GM19351 (cell line): ENCODE data around the gene PPDPF.
"Not testable (repeated sequence)": the region's sequence is repeated elsewhere in the genome, so short reads cannot be mapped to it uniquely, and the experiment has no call there.

ENCODE experiments used
- ATAC-seq: cut with Tn5 transposase; IDR thresholded peaks from one replicate; pipeline ENCODE4 v1.9.1; 2021; ENCODE audit warnings: mild to moderate bottlenecking, moderate library complexity; ENCODE audit not compliant: unreplicated experiment

PPDPF gene

DNA sequence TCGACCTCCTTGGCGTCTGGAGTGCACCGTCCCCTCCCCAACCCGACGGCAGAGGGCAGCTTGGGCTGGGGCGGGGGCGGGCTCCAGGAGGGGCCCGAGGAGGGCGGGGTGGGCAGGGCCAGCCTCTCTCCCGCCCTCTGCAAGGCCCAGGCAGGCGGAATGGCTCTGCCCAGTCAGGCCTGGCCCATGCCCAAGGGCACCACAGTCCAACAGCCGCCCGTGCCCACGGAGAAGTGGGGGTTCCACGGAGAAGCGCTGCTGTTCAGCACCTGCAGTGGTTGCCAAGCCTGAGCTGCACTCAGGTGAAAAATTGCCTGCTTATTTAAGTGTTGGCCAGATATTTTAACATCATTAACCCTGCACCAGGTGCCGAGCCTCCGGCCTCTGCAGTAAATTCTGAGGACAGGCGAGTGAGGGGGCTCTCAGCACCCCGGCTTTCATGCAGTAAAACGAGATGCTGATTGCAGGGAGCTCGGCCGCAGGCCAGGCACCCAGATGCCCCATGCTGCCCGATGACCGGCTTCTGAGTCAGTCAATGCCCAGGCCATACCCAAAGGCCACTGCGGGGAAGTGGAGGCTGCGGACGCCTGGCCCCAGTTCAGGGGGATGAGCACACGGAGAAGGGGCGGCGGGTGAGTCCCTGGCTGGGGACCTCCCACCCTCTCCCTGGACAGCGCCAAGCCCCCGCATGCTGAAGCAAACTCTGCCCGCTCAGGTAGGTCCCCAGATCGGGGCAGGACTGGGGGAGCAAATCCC, 27.3 kb downstream of the PPDPF start, which contains the start of gene SRMS:
Gene SRMS, minus strand, starts transcription at position 25 of the 756 bp plus-strand sequence. CDS start 286 bp downstream, outside the sequence.
- ATAC-seq: no peak

DNA sequence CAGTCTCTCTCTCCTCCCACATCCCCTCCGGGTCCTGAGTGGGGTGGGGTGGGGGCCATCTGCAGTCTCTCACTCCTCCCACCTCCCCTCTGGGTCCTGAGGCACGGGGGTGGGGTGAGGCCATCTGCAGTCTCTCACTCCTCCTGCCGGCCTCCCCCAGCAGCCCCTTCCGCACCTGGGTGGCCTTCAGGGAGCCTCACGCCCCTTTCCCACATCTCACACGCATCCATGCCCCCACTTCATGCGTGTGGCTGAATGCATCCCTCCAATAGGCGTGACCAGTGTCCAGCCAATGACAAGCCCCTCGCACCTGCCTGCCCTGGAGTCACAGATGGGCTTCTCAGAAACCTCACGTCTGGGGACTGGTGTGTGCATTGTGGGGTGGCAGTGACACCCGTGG, 28.0 kb downstream of the PPDPF start:
- no peak for ATAC-seq

DNA sequence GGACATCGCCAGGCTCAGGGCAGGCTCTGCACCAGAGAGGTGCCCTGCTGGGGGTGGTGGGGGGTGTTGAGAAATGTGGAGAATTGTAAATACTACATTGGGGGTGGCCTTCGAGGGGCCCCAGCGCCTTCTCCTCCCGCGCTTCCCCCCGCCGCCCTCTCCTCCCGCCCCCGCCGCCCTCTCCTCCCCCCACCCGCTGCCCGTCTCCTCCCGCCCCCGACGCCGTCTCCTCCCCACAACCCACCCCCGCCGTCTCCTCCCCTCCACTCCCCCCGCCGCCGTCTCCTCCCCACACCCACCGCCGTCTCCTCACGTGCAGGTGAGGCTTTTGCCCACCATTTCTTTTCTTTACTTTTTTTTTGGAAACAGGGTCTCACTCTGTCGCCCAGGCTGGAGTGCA, 28.5 kb downstream of the PPDPF start:
- ATAC-seq: no peak

DNA sequence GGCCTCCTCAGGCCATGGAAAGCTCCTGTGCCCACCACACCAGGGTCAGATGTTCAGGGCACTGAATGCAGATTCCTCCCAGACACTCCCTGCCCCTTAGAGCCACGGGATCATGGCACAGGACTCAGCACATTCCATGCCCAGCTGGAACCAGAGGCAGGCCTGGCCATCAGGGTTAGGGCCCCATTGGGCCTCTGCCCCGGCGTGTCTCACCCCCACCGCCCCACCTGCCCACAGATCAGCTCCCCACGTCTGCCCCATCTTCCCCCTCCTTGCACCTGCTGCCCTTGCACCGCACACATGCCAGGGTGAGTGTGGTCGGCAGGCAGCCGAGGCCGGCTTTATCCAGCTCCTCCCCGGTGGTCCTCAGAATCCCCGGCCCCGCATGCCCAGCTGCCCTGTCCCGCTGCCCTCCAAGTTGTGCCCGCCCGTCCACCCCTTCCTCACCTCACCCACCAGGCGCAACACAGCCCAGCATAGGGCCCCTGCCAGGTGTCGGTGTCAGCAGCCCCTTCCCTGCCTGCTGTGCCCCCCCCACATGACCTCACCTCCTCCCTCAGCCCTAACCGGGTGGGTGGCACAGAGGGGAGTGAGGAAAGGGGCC, 29.2 kb downstream of the PPDPF start:
- no peak for ATAC-seq

DNA sequence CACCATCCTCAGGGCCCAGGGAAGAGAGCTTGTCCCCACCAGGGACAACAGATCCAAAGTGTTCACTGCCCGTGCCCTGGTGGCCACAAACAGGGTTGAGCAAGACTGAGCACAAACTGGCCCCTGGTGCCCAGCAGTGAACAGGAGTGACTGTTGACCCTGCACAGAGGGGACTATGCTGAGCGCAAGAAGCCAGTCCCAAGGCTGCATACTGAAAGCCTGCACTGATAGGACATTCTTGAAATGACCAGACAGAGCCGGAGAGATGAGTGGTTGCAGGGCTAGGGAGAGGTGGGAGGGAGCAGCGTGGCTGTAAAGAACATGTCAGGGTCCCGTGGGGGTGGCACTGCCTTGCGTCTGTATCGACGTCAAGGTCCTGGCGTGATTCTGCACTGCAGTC, 30.5 kb downstream of the PPDPF start:
- ATAC-seq: no peak

DNA sequence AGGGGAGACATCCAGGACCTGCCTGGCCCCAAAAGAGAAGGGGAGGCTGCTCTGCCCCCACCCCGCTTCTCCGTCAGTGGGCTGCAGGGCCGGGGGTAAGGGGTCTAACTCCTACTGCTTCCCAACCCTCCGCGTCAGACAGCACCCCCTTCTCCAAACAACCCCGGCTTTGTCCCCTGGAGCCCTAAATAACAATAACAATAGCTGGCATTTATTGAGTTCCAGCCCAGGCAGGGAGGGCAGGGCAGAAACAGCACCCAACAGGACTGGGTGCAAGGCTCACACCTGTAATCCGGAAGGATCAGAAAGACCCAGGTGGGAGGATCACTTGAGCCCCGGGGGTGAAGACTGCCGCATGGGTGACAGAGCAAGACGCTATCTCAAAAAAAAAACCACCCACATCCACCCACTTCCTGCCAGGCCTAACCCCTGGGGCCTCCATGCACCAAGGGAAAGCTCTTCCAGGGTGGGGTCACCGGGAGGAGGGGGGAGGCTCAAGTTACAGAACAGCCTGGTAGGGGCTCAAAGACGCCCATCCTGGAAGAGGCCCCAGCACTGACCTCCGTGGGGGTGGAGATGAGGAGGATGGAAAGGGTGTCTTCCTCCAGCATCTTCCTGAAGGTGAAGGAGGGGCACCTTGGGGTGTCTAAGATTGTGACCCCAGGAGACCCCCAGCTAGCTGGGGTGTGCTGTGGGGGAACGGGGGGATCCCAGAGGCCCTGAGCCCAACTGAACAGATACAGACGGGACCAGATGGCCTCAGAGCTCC, 32.1 kb downstream of the PPDPF start:
- peak; percentile 38 for ATAC-seq

DNA sequence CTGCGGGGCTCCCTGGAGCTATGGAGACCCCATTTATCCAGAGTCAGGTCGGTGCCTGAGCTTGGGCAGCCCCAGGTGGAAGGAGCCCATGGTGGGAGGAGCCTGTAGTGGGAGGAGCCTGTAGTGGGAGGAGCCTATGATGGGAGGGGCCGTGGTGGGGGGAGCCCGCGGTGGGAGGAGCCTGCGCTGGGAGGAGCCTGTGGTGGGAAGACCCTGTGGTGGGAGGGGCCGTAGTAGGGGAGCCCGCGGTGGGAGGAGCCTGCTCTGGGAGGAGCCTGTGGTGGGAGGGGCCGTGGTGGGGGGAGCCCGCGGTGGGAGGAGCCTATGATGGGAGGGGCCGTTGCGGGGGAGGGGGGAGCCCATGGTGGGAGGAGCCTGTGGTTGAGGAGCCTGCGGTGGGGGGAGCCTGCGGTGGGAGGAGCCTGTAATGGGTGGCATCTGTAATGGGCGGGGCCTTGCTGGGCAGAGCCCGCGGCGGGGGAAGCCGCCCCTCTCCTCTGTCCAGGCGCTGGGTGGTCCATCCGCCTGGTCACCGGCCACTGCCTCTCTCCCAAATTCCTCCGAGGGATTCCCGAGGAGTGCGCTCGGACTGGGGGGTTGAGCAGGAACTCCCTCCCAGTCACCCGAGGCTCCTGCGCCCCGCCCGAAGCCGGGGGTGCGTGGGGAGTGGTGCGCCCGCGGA, 32.8 kb downstream of the PPDPF start:
- ATAC-seq: peak; percentile 40

DNA sequence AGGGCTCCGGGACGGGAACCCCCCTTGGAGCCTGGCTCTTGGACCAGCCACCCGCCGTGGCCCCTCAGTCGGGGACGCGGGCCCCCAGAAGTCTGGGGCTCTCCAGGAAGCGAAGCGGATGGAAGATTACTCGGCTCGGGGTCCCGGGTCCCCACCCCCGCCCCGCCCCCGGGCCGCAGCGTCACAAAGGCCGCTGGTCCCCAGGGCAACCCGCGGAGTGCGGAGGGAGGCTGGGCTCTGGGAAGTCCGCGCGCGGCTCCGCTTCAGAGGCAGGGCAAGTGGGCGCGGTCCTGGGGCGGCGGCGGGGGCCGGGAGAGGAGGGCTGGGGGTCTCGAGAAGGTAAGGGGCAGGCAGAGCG, 33.3 kb downstream of the PPDPF start, which contains the start of gene FNDC11:
Gene FNDC11, plus strand, starts transcription at position 227 of the 358 bp plus-strand sequence. CDS start 1,505 bp downstream, outside the sequence.
- peak; percentile 37 for ATAC-seq

DNA sequence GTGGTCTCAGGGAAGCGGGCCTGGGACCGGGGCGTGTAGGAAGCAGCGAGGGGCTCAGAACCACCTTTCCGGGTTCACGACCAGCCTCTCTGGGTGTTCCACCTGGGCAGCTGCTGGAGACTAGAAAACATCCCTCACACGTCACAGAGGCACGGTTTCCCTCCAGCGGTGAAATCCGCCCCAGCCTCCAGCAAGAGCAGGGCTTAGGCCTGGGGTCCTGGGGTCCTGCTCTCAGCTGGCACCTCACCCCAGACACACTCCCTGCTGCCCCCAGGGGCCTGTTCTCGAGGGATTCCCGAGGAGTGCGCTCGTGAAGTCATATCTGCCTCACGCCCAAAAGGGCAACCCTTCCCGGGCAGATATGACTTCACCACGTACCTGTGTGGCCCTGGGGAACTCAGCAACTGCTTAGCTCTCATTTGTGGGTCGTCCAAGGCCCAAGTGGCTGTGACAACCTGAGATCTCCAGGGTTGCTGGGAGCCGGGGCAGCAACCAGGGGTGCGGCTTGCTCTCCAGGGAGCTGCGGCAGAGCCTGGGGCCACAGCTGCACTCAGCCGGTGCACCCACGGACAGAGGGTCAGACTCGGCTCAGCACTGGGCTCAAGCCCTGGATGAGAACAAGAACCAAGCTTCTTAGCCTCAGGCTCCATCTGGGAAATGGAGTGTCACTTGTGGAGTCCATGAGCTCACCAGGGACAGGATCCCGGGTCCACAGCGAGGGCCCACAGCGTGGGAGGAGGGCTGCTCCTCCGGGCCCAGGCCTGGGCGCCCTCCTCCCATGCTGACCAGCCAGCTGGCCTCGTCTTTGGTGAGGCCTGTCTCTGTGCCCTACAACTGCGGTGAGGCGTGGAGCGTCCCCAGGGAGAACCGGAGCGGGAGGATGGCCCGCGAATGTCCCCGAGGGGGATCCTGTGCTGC, 34.1 kb downstream of the PPDPF start:
- no peak for ATAC-seq

DNA sequence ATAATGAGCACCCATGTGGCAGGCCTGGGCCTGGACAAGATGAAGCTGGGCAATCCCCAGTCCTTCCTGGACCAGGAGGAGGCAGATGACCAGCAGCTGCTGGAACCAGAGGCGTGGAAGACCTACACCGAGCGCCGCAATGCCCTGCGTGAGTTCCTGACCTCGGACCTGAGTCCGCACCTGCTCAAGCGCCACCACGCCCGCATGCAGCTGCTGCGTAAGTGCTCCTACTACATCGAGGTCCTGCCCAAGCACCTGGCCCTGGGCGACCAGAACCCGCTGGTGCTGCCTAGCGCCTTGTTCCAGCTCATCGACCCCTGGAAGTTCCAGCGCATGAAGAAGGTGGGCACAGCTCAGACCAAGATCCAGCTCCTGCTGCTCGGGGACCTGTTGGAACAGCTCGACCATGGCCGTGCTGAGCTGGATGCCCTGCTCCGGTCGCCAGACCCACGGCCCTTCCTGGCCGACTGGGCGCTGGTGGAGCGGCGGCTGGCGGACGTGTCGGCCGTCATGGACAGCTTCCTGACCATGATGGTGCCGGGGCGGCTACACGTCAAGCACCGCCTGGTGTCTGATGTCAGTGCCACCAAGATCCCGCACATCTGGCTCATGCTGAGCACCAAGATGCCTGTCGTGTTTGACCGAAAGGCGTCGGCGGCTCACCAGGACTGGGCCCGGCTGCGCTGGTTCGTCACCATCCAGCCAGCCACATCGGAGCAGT, 35.3 kb downstream of the PPDPF start:
- ATAC-seq: no peak

DNA sequence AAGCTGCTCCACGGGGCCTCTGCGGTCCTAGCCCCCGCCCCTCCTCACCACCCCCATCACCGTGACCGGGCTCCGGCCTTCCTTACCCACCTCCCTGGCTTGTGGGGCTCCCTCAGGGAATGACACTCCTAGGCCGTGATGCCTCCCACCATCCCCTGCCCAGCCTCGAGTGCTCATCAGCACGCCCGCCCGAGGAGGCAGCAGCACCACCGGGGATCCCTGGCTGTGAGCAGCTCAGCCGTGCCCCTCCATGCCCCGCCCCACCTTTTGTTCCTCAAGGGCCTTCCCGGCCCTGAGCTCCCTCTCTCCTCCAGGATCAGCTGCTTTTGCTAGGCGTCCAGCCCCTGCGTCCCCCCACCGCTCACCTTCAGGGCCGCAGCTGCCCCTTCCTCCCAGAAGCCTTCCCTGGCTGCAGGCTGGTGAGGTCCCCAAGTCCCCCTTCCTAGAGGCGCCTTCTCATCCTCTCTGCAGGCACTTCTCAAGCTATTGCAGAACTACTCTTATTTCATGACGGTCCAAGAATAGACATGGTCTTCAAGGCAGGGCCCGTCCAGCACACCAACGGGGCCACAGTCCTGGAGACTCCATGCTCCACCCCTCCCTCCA, 36.4 kb downstream of the PPDPF start:
- no peak for ATAC-seq

DNA sequence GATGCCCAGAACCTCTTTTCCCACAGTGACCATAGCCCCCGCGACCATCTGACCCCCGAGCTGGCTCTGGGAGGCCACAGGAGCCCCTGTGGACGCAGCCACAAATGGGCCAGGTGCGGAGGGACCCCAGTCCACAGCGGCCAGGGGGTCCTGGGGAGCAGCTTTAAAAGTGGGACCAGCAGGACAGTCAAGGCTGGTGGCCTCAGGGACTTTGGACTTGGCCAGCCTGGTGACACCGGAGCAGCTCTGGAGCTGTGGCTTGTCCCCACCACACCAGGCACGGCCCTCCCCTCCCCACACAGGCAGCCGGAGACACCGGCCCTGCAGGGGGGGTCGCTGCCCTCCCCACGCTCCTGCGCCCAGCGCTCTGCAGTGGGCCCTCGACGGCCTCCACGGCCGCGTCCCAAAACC, 36.9 kb downstream of the PPDPF start:
- ATAC-seq: no peak

DNA sequence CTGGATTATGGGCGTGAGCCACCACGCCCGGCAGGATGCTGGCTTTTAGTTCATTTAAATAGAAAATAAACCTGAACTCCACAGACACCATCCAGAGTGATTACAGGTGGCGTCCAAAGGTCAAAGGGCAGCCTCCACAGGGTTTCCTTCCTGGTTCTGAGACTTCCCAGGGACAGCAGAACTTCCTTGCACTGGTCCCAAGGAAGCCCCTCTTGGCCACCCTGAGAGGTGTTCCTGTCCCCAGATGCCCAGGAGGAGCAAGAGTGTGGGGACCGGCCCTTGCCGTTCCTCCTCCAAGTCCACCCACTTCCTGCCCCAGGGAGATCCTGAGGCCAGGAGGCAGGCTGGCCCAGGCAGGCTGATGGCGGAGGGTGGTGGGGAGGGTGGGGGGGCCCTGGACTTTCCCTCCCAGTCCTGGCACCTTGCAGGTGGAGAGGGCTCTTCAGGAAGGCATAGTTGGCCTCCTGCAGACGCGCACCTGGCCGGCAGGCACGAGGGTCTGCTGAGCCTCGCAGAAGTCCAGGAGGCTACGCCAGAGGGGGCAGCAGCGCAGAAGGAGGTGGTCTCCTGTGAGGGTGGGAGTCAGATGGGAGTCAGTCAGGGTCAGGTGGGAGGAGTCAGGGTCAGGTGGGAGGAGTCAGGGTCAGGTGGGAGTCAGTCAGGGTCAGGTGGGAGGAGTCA, 38.4 kb downstream of the PPDPF start:
- ATAC-seq: no peak

DNA sequence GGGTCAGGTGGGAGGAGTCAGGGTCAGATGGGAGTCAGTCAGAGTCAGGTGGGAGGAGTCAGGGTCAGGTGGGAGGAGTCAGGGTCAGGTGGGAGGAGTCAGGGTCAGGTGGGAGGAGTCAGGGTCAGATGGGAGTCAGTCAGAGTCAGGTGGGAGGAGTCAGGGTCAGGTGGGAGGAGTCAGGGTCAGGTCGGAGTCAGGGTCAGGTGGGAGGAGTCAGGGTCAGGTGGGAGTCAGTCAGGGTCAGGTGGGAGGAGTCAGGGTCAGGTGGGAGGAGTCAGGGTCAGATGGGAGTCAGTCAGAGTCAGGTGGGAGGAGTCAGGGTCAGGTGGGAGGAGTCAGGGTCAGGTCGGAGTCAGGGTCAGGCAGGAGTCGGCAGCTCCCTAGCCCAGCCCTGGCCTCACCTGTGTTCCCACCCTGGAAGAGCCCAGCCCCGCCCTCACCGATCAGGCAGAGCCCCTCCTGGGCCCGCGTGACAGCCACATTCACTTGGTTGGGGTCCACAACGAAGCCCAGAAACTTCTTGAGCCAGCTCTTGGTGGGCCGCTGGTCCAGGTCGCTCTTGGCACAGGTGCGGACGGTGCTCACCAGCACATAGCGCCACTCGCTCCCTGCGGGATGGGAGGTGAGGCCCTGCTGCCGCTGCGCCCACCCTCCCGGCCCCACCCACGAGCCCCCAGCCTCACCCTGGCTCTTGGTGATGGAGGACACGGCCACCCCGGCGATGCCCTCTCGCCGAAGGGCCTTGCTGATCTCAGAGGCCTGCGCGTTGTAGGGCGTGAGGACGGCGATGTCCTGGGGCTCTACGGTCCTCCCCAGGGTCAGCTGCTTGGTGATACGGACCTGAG, 39.1 kb downstream of the PPDPF start:
- not testable (repeated sequence) for ATAC-seq

DNA sequence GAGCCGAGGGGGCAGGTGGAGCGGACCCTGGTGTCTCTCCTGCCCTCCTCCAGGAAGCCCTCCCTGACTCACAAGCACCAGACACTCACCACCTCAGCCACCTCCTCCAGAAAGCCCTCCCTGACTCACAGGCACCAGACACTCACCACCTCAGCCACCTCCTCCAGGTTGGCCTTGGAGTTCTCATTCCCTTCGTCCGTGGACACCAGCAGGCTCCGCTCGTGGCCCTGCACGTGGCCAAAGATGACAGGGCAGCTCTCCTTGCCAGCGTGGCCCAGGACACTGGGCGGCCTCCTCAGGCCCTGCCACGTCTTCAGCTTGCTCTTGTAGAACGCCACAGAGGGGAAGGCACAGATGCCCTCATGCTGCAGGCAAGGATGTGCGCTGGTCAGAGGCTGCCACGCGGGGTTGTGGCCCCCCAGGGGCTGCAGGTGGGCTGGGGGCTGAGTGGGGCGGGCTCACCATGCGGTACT, 39.8 kb downstream of the PPDPF start:
- no peak for ATAC-seq

DNA sequence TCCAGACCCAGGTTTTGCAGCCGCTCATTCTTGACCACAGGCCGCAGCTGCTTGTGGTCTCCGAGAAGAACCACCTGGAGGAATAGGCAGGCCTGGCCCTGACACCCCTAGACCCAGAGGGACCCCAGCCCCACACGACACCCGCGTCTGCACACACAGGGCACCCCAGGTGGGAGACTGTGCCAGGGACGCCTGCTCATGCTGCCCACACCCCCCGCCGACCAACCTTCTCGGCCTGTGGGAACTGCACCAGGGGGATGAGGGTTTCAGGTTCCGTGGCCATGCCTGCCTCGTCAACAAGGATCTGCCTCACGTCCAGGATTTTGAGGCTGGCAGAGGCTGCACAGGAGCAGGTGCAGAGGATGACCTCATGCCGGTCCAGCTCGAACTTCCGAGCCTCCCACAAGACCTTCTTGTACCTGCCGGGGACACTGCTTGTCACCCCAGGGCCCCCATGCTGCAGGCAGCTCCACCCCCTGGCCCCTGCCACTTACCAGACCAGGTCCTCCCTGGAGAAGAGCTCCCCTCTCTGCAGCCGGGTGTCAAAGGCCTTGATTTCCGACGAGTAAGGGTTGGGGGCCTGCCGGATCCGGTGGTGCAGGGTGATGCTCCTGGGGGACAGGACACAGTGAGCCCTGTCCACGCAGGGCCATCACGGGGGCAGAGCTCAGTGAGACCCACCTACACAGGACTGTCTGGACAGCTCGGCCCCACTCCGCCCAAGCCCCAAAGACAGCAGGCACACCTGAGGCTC, 40.5 kb downstream of the PPDPF start:
- no peak for ATAC-seq
